GM21360 (cell line): Measurements from ENCODE around the gene CIAO2B.
"Not testable (repeated sequence)": the region's sequence is repeated elsewhere in the genome, so short reads cannot be mapped to it uniquely, and the experiment has no call there.

Experiments used
- ATAC-seq: cut with Tn5 transposase; IDR thresholded peaks from one replicate; pipeline ENCODE4 v1.9.1; 2021; ENCODE audit warnings: mild to moderate bottlenecking, moderate library complexity; ENCODE audit not compliant: unreplicated experiment

The CIAO2B gene

GRCh38 chr16:66956154-66956457, 21.9 kb upstream of the CIAO2B start:
- not testable (repeated sequence) for ATAC-seq

GRCh38 chr16:66955363-66956153, 21.4 kb upstream of the CIAO2B start:
- not testable (repeated sequence) for ATAC-seq

- ATAC-seq, result no peak
These were observed 20.0 kb upstream of the CIAO2B start for GRCh38 chr16:66954097-66954659.

GRCh38 chr16:66953462-66954096, 19.4 kb upstream of the CIAO2B start:
- ATAC-seq, result no peak

- no peak for ATAC-seq
These were observed 18.4 kb upstream of the CIAO2B start for GRCh38 chr16:66952430-66953110.

GRCh38 chr16:66950971-66951790, 17.0 kb upstream of the CIAO2B start:
- no peak for ATAC-seq

- no peak for ATAC-seq
These were observed 16.2 kb upstream of the CIAO2B start for GRCh38 chr16:66950437-66950836.

- no peak for ATAC-seq
These were observed 15.3 kb upstream of the CIAO2B start for GRCh38 chr16:66949472-66949871.

- ATAC-seq, result no peak
These were observed 14.6 kb upstream of the CIAO2B start for GRCh38 chr16:66948837-66949225.

- ATAC-seq, result no peak
These were observed 14.1 kb upstream of the CIAO2B start for GRCh38 chr16:66948134-66948836.

- ATAC-seq, result no peak
These were observed 13.3 kb upstream of the CIAO2B start for GRCh38 chr16:66947302-66948065.

GRCh38 chr16:66946974-66947301, 12.7 kb upstream of the CIAO2B start:
- ATAC-seq, result no peak

- no peak for ATAC-seq
These were observed 12.3 kb upstream of the CIAO2B start for GRCh38 chr16:66946541-66946940.

GRCh38 chr16:66945939-66946338, 11.7 kb upstream of the CIAO2B start:
- ATAC-seq, result no peak

GRCh38 chr16:66944971-66945370, 10.8 kb upstream of the CIAO2B start:
- not testable (repeated sequence) for ATAC-seq

GRCh38 chr16:66944054-66944441, 9.8 kb upstream of the CIAO2B start:
- ATAC-seq, result no peak

GRCh38 chr16:66943426-66944053, 9.3 kb upstream of the CIAO2B start:
- ATAC-seq, result no peak

- ATAC-seq, result no peak
These were observed 8.8 kb upstream of the CIAO2B start for GRCh38 chr16:66942981-66943380.

GRCh38 chr16:66940236-66940635, 6.0 kb upstream of the CIAO2B start:
- ATAC-seq, result no peak
